ENCODE data around the gene SELENOT.
"Not testable (repeated sequence)": the region's sequence is repeated elsewhere in the genome, so short reads cannot be mapped to it uniquely, and the experiment has no call there.

The SELENOT gene

GRCh38 chr3:150603153-150603979 lies at the start of gene SELENOT:
SELENOT (plus strand) TSS chr3:150603321; CDS start chr3:150603363, 42 bp downstream.
- DNase-seq: peak; percentile 95

DNA sequence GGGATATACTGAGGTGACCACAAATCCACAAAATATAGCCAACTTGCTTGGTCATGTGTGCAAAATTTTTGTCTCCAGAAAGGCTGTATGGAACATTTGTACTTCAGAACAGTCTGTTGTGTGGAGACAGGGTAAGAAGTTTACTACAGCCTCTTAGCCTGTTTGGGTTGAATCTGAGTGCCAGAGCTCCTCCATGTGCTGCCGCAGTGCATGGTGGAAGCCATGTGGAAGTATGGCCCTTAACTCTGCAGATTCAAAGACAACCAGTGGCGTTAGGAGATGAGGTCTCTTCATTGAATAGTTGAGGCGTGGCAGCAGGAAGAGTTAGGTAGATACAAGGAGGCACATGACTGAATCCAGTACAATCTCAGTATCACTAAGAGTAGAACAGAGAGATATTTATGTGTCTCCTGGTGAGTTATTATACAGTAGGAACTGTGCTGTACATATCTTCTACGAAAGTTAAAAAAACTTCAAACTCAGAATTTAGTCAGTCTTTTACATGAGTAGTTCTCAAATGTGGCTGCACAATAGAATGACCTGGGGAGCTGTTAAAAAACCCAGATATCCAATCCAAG lies 47.2 kb upstream of the SELENOT start:
- no peak for DNase-seq

DNA sequence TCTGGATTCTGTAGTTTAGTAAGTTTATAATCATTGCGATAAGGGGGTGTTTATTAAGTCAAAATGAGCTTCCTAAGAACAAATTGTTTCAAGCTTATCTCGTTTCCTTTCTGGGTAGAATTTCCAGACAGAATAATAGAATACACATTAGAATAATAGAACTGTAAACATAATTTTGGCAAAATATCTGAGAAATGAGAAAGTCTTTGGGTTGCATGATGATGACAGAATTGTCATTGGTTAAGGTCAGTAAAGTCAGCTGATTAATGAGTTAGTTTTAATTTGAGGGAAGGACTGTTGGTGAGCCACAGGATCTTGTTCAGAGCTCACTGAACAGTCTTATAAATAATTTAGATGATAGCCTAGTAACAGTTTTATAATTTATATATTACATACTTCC lies 46.3 kb upstream of the SELENOT start:
- no peak for DNase-seq

DNA sequence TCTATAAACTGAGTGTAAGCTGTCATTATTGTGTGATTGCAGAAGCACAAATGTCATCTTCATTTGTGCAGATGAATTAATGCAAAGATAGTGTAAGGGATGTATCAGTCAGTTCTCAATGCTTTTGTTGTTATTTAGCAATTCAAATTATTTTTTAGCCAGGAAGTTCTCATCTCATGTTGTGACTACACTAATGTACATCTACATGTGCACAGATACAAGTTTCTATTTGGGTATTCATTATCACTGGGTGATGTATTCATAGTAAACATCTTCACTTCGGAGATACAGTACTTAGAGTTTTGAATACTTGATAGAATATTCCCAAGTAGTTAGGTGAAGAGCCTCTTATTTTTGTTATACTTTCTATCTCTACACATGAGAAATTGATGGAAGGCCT lies 45.4 kb upstream of the SELENOT start:
- no peak for DNase-seq

GRCh38 chr3:150564243-150564642 lies 38.9 kb upstream of the SELENOT start:
- no peak for DNase-seq

DNA sequence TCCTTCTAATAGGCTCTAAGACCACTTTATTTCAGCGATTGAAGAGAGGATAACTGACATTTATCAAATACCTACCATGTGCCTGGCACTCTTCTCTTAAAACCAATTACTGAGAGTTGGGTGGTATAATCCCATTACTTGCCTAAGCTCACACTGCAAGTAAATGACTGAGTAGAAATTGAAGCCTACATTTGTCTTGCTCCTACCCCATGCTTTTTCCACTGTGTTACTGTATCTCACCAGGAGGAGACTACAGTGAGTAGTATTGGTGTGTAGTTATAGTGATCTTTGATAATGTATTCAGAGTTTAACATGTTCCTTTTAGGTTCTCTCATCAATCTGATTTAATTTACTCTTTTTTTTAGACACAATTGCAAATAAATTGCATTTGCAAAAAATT lies 35.8 kb upstream of the SELENOT start:
- DNase-seq: no peak

GRCh38 chr3:150577855-150578254 lies 25.3 kb upstream of the SELENOT start:
- no peak for DNase-seq

GRCh38 chr3:150581174-150581573 lies 21.9 kb upstream of the SELENOT start:
- no peak for DNase-seq

DNA sequence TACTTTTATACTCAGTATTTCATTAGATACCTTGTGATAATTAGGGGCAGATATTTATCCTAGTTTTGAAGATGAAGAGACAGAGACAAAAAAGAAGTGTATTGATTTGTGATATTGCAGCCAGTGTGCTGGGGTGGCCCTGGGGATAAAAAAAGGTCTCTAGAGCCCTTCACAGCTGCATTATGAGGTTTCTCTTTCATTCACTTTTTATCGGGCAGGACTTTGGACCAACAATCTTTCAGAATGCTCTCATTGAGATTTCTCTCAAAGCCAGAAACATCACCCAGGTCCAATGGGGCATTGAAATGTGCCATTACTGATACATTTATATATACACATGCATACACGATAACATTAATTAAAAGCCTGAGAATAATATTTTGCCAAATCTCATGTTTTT lies 20.5 kb upstream of the SELENOT start:
- DNase-seq: no peak

- no peak for DNase-seq
These were observed 20.1 kb upstream of the SELENOT start for GRCh38 chr3:150583028-150583427.

DNA sequence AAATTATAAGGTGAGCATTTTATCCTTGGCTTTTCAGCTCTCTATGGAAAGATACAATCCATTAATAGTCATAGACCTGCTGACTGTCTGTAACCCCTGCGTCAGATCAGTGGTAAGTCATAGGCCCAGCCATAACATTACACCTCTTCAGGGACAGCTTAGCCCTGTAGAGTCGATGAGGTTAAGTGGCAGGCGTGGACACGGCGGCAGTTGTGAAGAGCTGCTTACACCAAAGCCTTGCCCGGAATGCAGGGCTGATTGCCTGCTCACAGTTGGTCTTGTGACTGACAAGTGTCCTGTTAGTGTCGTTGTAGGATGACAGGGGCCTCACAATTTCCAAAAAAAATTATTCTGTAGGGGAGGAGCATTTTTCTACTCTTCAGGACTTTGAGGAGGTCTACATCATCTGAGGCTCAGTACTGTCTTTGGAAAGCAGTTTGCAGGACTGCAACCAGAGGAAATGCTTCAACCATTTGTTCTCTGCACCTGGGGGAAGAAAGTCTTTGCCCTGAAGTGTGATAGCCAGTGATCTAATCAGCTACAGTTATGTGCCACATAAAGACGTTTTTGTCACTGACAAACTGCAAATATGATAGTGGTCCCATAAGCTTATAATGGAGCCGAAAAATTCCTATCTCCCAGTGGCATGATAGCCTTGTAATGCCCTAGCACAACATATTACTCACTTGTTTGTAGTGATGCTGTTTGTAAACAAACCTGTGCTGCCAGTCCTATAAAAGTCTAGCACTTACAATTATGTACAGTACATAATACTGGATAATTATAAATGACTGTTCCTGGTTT lies 14.9 kb upstream of the SELENOT start:
- DNase-seq: no peak

GRCh38 chr3:150589759-150590158 lies 13.4 kb upstream of the SELENOT start:
- no peak for DNase-seq

- no peak for DNase-seq
These were observed 9.0 kb upstream of the SELENOT start for GRCh38 chr3:150594150-150594549.

DNA sequence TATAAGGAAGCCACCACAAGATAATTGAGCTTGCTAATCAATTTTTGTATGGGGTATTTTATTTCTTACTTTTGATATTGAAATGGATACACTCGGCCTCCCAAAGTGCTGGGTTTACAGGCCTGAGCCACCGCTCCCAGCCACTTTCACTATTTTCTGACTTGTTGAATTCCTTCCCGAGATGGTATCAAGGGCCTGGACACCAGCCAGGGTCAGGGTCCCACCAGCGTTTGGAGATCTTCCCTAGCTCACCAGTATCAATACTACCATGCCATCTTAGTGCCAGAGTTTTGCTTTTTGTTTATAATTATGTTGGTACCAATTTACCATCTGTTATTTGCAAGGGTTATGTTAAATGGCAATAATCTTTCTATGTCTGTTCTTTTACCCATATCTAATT lies 5.5 kb upstream of the SELENOT start:
- no peak for DNase-seq

GRCh38 chr3:150599611-150600297 lies 3.4 kb upstream of the SELENOT start:
- no peak for DNase-seq

- DNase-seq: not testable (repeated sequence)
These were observed 2.2 kb upstream of the SELENOT start for GRCh38 chr3:150600647-150601530.

- no peak for DNase-seq
These were observed 532 bp upstream of the SELENOT start for GRCh38 chr3:150602426-150603152.

GRCh38 chr3:150603980-150604319 lies 829 bp downstream of the SELENOT start:
- DNase-seq: no peak

GRCh38 chr3:150605998-150606641 lies 3.0 kb downstream of the SELENOT start:
- DNase-seq: no peak

DNA sequence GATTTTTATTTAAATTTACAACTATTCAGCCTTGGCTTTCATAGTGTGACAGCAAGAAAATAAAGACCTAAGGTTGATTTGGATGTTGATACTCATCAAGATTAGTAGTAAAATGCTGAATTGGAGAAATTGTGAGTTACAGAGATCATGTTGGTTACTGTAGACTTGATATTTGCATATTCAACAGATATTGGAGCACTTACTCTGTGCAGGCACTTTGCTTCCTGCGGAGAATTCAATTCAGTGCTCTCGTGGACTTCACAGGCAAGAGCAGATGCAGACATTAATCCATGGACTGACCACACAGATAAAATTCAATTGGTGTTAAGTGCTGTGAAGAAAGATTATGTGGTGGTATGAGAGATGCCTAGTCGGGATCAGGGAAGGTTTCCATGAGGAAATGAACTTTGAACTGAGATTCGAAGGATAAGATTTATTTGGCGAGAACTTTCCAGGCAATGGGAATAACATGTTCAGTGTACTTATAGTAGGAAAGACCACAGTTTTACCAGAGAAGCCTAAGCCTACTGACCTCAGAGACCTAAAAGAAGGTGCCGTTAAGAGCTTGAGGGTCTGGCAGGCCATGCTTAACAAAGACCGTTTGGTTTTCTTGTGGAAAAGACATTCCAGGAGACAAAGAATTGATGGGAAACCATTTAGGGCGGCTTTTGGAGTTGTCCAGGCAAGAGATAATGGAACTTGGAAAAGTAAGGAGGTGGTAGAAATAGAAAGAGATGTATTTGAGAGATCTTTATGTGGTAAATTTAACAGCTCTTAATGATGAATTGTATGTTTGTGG lies 4.3 kb downstream of the SELENOT start:
- DNase-seq: no peak

Measured in NCI-H1436 (cell line).